Heart left ventricle (tissue), 16 donors: ENCODE data around the gene FUT4. TPM values are rescaled to one million over a fixed set of nuclear protein-coding genes. Genes with fewer than 3 reads are reported as not detected.

ENCODE experiments used
- ATAC-seq, 4 donors: fragments of 200-7000 bp; cut with Tn5 transposase; one replicate each; pipeline ENCODE4 v1.9.1; 2020 to 2022; ENCODE audit warnings: moderate library complexity in 4 of 4, mild to moderate bottlenecking in 3 of 4, moderate number of reproducible peaks in 1 of 4
- DNase-seq, 5 donors: peaks; one replicate each; pipeline ENCODE4 v3.0.0-alpha.2; 2020
- H3K27ac ChIP-seq, 12 donors: fragments of 200-600 bp; sonication (generic) in 4 of 12; one replicate each; pipeline versions ENCODE4 v1.5.0 to v1.8.0; 2016 to 2022; ENCODE audit warnings: mild to moderate bottlenecking in 2 of 12
- H3K27me3 ChIP-seq, 9 donors: fragments of 200-600 bp; sonication (generic) in 2 of 9; one replicate each; pipeline versions ENCODE4 v1.5.1 to v1.8.0; 2016 to 2022; ENCODE audit warnings: mild to moderate bottlenecking in 3 of 9
- H3K36me3 ChIP-seq, 9 donors: fragments of 200-600 bp; sonication (generic) in 2 of 9; one replicate each; pipeline versions ENCODE4 v1.5.0 to v1.8.0; 2018 to 2022; ENCODE audit warnings: mild to moderate bottlenecking in 2 of 9
- H3K4me1 ChIP-seq, 12 donors: fragments of 200-600 bp; sonication (generic) in 4 of 12; one replicate each; pipeline versions ENCODE4 v1.5.0 to v1.8.0; 2016 to 2022; ENCODE audit warnings: mild to moderate bottlenecking in 3 of 12
- H3K4me3 ChIP-seq, 12 donors: fragments of 200-600 bp; sonication (generic) in 4 of 12; one replicate each; pipeline versions ENCODE4 v1.5.0 to v1.8.0; 2017 to 2022; ENCODE audit warnings: mild to moderate bottlenecking in 9 of 12, moderate library complexity in 4 of 12
- H3K9me3 ChIP-seq, 12 donors: fragments of 200-600 bp; sonication (generic) in 4 of 12; one replicate each; pipeline versions ENCODE4 v1.5.0 to v1.8.0; 2016 to 2022; ENCODE audit warnings: mild to moderate bottlenecking in 1 of 12
- POLR2A ChIP-seq, 2 donors: fragments of 450-650 bp; IDR thresholded peaks; one replicate each; pipeline ENCODE4 v1.6.1; 2017; ENCODE audit warnings: antibody characterized with exemption in 2 of 2, mild to moderate bottlenecking in 2 of 2, moderate library complexity in 2 of 2
- WGBS, 4 donors: extraction: QIAGEN DNeasy Blood & Tissue Kit in 2 of 4; methylation state at CpG; one replicate each; pipeline versions ENCODE4 v1.1.5 to v1.1.7; 2013 to 2018; 5-methylcytosine and 5-hydroxymethylcytosine counted together
- intact Hi-C, 10 donors: fragments of 100-400 bp; cut with DNase I; formaldehyde crosslinking; loops; one replicate each; pipeline versions ENCODE4 v1.11.1 to v1.14.2; 2022
- polyA plus RNA-seq, 2 donors: library from polyadenylated mRNA; stranded (reverse); fragments of 200-250 nt; gene quantifications; one replicate each; pipeline ENCODE4 v1.2.3, GENCODE V29; 2013
- total RNA-seq, 9 donors: library from RNA; depleted of rRNA in 2 of 9; stranded (reverse); fragments of >200 nt in 2 of 9; fragmentation: NEBNext Ultra II Directional in 3 of 9; extraction: Animal tissue kit (Norgen Biotek cat#: 25700) in 3 of 9; gene quantifications; one replicate each; pipeline versions ENCODE4 v1.1.0 to v1.2.4, GENCODE V29; 2016 to 2023
- TF ChIP-seq, protein P1 (sequence below), 12 donors: fragments of 200-600 bp; sonication (generic) in 4 of 12; IDR thresholded peaks; one replicate each; pipeline versions ENCODE4 v1.5.0 to v1.8.0; 2018 to 2022; ENCODE audit warnings: antibody characterized with exemption in 12 of 12, mild to moderate bottlenecking in 5 of 12
- donor health status: ischemic (EF 13 %, LVEDD 7.1; RV severe dilation, severe dysfunction).
- donor health status: healthy with polysubstance abuse.
- donor health status: DM: no; HTN: yes; CAD: no.
- donor health status: DM: no; HTN: no; CAD: no.
- donor health status: ischemic (EF 25% LVEDD 6.9; RV normal size, moderate dysfunction).
- donor health status: ischemic (EF 25% LVEDD 5.7; RV mildly dilated, moderate dysfunction).
- donor health status: healthy.
- donor health status: DM: yes; HTN: yes; CAD: no.
- donor health status: ischemic (EF 35%, LVEDD 5.7; RV mildly dilated, moderate dysfunction).
- donor health status: nonischemic (EF 11% LVEDD 7.7; RV severe dilation, severe dysfunction).
- donor health status: DM: yes; HTN: yes; CAD: no.
- donor health status: PGD.
- donor health status: ischemic (EF 29% LVEDD 5.4; RV normal size, mild dysfunction).
- donor health status: nonischemic (EF 23%, LVEDD 6.1; RV moderate dilation, normal function).

The FUT4 gene
- total and polyA plus RNA-seq, 11 donors = 0.46 to 4.7 (median 1.2) TPM

DNA sequence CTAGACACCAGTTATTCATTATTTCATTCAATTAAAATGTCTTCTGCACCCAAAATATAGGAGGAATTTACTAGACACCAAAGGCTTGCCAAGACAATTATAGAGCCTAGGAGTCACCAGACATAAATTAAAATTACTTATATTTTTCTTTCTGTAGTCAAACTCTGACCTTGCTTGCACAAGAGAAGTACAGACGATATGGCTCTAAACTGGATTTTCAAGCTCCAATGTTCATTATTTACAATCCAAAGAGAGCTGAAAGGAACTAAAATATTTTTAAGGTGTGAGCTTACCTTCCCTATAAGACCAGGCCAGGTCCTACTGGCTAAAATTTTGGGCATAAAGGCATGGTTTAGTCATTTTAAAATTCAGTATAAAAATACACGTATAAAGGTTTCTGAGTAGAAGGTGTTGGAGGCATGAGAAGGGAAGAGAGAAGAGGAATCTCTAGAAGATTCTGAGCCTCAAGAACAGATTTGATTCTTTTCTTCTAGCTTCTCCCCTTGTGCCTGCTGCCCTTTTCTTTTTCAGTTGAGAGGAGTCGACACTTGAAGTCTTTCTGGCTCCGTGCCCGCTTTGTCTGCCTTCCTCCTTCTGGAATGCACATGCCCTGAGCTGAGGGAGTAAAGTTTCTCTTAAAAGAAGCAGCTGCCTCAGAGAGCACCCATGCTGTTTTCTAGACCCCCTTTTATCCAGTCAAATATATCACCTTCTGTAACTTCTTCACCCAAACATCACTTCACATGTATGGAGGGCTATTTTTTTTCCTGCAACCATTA is 18.0 kb upstream of the FUT4 start:
- H3K36me3 ChIP-seq = no peaks in the 10 kb centered on the region
- 35 to 44% (median 39%) methylated on average over 5 of the region's 5 CpGs for WGBS, 4 donors
- ATAC-seq = no peak
- H3K4me3 ChIP-seq = no peak overlapping the region
- peak; percentile 43 to 83 (median 58) for DNase-seq
- H3K9me3 ChIP-seq = no peaks in the 10 kb centered on the region
- intact Hi-C loops = no loop called here
- peaks cover 0 to 5% (median 0%) of the 10 kb centered on the region in 9 donors for H3K27me3 ChIP-seq
- H3K27ac ChIP-seq = no peak overlapping the region
- TF ChIP-seq, protein P1, sequence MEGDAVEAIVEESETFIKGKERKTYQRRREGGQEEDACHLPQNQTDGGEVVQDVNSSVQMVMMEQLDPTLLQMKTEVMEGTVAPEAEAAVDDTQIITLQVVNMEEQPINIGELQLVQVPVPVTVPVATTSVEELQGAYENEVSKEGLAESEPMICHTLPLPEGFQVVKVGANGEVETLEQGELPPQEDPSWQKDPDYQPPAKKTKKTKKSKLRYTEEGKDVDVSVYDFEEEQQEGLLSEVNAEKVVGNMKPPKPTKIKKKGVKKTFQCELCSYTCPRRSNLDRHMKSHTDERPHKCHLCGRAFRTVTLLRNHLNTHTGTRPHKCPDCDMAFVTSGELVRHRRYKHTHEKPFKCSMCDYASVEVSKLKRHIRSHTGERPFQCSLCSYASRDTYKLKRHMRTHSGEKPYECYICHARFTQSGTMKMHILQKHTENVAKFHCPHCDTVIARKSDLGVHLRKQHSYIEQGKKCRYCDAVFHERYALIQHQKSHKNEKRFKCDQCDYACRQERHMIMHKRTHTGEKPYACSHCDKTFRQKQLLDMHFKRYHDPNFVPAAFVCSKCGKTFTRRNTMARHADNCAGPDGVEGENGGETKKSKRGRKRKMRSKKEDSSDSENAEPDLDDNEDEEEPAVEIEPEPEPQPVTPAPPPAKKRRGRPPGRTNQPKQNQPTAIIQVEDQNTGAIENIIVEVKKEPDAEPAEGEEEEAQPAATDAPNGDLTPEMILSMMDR (IDR thresholded peaks at IDR 0.05) = no peak
- TF ChIP-seq POLR2A (IDR thresholded peaks at IDR 0.05) = no peak
- peaks cover 0 to 18% (median 0%) of the 10 kb centered on the region in 12 donors for H3K4me1 ChIP-seq

DNA sequence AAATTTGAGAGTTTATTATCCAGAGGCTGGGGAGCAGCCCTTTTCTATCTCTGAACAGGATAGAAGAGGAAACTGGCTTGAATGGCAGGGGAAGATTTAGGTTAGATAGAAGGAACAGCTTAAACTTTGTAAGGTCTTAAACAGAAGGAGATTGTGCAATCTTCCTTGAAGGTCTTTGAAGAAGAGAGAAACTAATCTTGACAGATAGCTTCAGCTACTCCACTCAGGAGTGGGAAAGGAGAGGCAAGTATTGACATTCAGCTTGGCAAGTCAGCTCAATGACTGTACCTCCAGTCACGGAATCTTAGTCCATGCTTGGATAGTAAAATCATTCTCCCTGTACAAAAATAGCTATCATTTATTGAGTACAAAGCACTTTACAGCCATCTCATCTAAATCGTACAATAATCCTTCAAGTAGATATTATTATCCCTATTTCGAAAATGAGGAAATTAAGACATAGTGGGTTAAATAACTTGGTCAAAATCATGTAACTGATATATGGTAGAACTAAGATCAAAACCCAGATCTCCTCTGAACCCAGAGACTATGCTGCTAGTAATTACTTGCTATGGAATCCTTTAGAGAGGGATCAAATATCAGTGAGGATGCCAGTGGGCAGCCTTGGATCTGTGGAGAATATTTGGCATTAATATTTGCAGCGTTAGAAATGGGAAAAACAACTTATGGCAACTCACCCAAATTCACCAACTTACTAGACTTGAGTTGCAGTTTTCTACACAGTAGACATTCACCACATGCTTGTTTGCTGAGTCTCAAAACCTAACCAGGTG is 16.9 kb upstream of the FUT4 start:
- no peaks in the 10 kb centered on the region for H3K9me3 ChIP-seq
- DNase-seq (no peak), ATAC-seq (no peak)
- no peak overlapping the region for H3K4me3 ChIP-seq
- no peak for TF ChIP-seq POLR2A (IDR thresholded peaks at IDR 0.05)
- TF ChIP-seq, protein P1 (IDR thresholded peaks at IDR 0.05) = no peak
- intact Hi-C loops = no loop called here
- WGBS, 4 donors = 77 to 88% (median 79%) methylated on average over 4 of the region's 4 CpGs
- H3K36me3 ChIP-seq = no peaks in the 10 kb centered on the region
- H3K4me1 ChIP-seq = peaks cover 0 to 18% (median 0%) of the 10 kb centered on the region in 12 donors
- H3K27ac ChIP-seq = no peak overlapping the region
- peaks cover 0 to 5% (median 0%) of the 10 kb centered on the region in 9 donors for H3K27me3 ChIP-seq

GRCh38 chr11:94528551-94528950 is 15.2 kb upstream of the FUT4 start:
- Histone ChIP-seq H3K4me1 (peaks cover 0 to 21% (median 0%) of the 10 kb centered on the region in 12 donors), H3K27me3 (peaks cover 0 to 5% (median 0%) of the 10 kb centered on the region in 9 donors), H3K27ac (no peak overlapping the region), H3K36me3 (no peaks in the 10 kb centered on the region), H3K9me3 (no peaks in the 10 kb centered on the region), H3K4me3 (no peak overlapping the region)
- intact Hi-C loops = no loop called here
- no peak for ATAC-seq
- TF ChIP-seq, protein P1 (IDR thresholded peaks at IDR 0.05) = no peak
- no peak for TF ChIP-seq POLR2A (IDR thresholded peaks at IDR 0.05)
- DNase-seq = no peak

- intact Hi-C loops = no loop called here
- Histone ChIP-seq H3K4me3 (no peak overlapping the region), H3K36me3 (no peaks in the 10 kb centered on the region), H3K27ac (no peak overlapping the region), H3K4me1 (peaks cover 0 to 21% (median 0%) of the 10 kb centered on the region in 12 donors), H3K27me3 (no peaks in the 10 kb centered on the region), H3K9me3 (no peaks in the 10 kb centered on the region)
- 95 to 96% (median 96%) methylated on average over 3 of the region's 3 CpGs for WGBS, 4 donors
- ATAC-seq = no peak
- TF ChIP-seq, protein P1 (IDR thresholded peaks at IDR 0.05) = no peak
- no peak for TF ChIP-seq POLR2A (IDR thresholded peaks at IDR 0.05)
- DNase-seq = no peak
Observed at GRCh38 chr11:94532211-94532610, 11.5 kb upstream of the FUT4 start.
